Jurkat, Clone E6-1 (cell line): ENCODE data around the gene POC1B.

Experiments used
- DNase-seq: peaks from one replicate; pipeline ENCODE4 v3.0.0-alpha.2; 2011; ENCODE audit warnings: low read depth, low spot score
- H3K4me3 ChIP-seq: 2 replicates; pipeline ENCODE4 v1.5.1; 2011; ENCODE audit warnings: mild to moderate bottlenecking, low read length, control low read depth, moderate library complexity

Gene POC1B

GRCh38 chr12:89436062-89436461 lies 89.8 kb downstream of the POC1B start:
- no peak overlapping the region for H3K4me3 ChIP-seq
- no peak for DNase-seq

GRCh38 chr12:89433634-89434033 lies 92.2 kb downstream of the POC1B start:
- DNase-seq, result no peak
- no peak overlapping the region for H3K4me3 ChIP-seq

- H3K4me3 ChIP-seq, result no peak overlapping the region
- no peak for DNase-seq
Observed at GRCh38 chr12:89432396-89432795, 93.5 kb downstream of the POC1B start.

- H3K4me3 ChIP-seq, result no peak overlapping the region
Observed at GRCh38 chr12:89429528-89429927, 96.3 kb downstream of the POC1B start.

DNA sequence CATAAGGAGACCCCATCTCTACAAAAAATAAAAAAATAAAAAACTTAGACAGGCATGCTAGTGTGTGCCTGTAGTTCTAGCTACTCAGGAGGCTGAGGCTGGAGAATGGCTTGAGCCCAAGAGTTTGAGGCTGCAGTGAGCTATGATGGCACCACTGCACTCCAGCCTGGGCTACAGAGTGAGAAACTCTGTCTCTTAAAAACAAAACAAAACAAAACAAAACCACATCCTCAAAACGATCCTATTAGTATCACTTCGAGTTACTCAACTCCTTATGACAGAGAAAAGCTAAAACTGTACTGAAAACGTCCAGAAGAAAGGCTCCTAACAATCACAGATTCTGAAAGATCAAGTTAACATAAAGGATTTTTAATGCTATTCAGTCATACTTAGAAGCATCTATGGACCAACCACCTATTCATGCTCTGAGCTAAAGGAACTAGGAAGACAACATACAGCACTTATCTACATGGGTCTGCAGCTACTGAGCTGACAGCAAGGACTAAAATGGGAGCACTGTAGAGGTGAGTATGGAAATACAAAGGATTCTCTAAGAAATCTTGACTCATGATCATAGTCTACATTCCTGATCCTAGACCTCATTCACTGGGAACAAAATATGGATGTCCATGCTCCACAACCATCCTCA lies 98.2 kb downstream of the POC1B start:
- no peak overlapping the region for H3K4me3 ChIP-seq
- peak; percentile 16 for DNase-seq

More at GRCh38 chr12:89429528-89429927, 96.3 kb downstream of the POC1B start:
- DNase-seq, result no peak

GRCh38 chr12:89424846-89425245 lies 101.0 kb downstream of the POC1B start:
- DNase-seq, result no peak
- no peak overlapping the region for H3K4me3 ChIP-seq

- no peak for DNase-seq
- no peak overlapping the region for H3K4me3 ChIP-seq
Observed at GRCh38 chr12:89424389-89424788, 101.5 kb downstream of the POC1B start.

- no peak overlapping the region for H3K4me3 ChIP-seq
- DNase-seq, result no peak
Observed at GRCh38 chr12:89421092-89421835, 104.6 kb downstream of the POC1B start.

GRCh38 chr12:89418228-89418910 lies 107.5 kb downstream of the POC1B start:
- no peak overlapping the region for H3K4me3 ChIP-seq
- DNase-seq, result no peak

- no peak for DNase-seq
- H3K4me3 ChIP-seq, result no peak overlapping the region
Observed at GRCh38 chr12:89417246-89417977, 108.4 kb downstream of the POC1B start.

DNA sequence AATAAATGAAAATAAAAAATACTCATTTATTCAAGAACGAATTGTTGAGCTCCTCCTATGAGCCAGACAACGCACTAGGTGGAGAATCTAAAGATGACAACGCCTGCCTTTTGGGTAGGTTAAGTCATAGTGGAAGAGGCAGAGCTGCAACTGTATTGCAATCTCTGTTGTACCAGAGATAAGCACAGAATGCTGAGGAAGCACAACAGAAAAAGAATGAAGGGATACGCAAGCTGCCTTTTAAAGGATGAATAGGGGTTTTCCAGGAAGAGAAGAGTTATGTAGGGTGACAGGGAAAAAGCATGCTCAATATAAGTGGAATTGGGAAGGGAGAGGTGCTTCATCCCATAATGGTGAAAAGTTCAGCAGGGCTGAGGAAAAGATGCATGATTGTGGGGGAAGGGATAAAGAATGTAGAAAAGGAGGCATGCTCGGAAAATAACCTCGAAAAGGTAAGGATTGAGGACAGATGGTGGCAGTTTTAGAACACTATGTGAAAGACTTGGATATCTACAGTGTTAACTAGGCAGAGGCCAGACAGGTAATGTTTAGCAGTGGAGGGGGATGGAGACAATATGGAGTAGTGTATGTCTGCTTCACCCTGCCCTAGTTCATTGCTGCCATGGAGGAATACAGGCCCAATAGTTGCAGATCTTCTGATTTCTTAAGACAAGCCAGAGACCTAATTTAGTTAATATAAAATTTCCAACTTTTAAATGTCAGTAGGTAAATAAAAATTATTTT lies 109.6 kb downstream of the POC1B start:
- DNase-seq, result no peak
- no peak overlapping the region for H3K4me3 ChIP-seq

- H3K4me3 ChIP-seq, result no peak overlapping the region
- no peak for DNase-seq
Observed at GRCh38 chr12:89414851-89415250, 111.0 kb downstream of the POC1B start.

DNA sequence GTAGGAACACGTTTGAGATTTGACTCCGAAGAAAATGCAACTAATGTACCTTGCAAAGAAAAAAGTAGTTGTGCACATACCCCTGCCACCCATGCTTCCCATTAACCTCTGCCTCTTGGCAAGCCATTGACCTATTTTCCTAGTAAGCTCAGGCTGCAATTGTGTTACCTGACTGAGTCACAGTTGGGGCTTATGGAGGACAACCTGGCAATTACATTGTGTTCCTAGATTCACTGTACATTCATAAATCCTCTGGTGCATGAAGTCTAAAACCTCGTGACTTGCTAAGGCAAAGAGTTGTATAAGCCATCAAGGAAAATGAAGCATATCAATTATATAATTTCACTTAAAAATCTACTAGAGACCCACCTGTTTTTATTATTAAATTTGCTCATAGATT lies 111.5 kb downstream of the POC1B start:
- no peak for DNase-seq
- no peak overlapping the region for H3K4me3 ChIP-seq

GRCh38 chr12:89413234-89413633 lies 112.6 kb downstream of the POC1B start:
- no peak overlapping the region for H3K4me3 ChIP-seq
- DNase-seq, result no peak

DNA sequence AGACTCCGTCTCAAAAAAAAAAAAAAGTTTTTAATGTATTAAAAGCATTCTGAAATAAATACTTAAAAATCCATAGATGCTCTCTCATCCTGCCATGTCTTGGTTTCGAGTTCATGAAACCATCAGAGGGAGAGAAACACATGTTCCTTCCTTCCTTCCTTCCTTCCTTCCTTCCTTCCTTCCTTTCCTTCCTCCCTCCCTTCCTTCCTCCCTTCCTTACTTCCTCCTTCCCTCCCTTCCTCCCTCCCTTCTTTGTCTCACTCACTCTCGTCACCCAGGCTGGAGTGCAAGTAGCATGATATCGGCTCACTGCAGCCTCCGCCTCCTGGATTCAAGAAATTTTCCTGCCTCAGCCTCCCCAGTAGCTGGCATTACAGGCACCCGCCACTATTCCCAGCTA lies 113.2 kb downstream of the POC1B start:
- DNase-seq, result no peak
- no peak overlapping the region for H3K4me3 ChIP-seq

GRCh38 chr12:89411846-89412245 lies 114.0 kb downstream of the POC1B start:
- DNase-seq, result no peak
- H3K4me3 ChIP-seq, result no peak overlapping the region

GRCh38 chr12:89411234-89411633 lies 114.6 kb downstream of the POC1B start:
- no peak for DNase-seq
- H3K4me3 ChIP-seq, result no peak overlapping the region

GRCh38 chr12:89405626-89406345 lies 120.1 kb downstream of the POC1B start:
- H3K4me3 ChIP-seq, result no peak overlapping the region
- DNase-seq, result no peak
